HepG2 (cell line): ENCODE data around the gene CACNA1G. TPM values are rescaled to one million over a fixed set of nuclear protein-coding genes. Genes with fewer than 3 reads are reported as not detected.

Experiments
- CC2D1A ChIP-seq: sonication (generic); formaldehyde crosslinking; IDR thresholded peaks from 2 replicates; pipeline ENCODE4 v1.8.1; 2023; ENCODE audit warnings: mild to moderate bottlenecking, missing genetic modification reagents
- GZF1 ChIP-seq: sonication (generic); formaldehyde crosslinking; IDR thresholded peaks from 2 replicates; pipeline ENCODE4 v1.5.1; 2020; ENCODE audit warnings: mild to moderate bottlenecking, missing genetic modification reagents
- HMGA1 ChIP-seq: sonication (generic); formaldehyde crosslinking; conservative IDR thresholded peaks from 2 replicates; pipeline ENCODE4 v1.4.0; 2020; ENCODE audit warnings: missing genetic modification reagents
- MIER3 ChIP-seq: IDR thresholded peaks from 2 replicates; pipeline ENCODE4 v1.6.1; 2016; ENCODE audit warnings: missing compliant biosample characterization, borderline replicate concordance
- MIXL1 ChIP-seq: IDR thresholded peaks from 2 replicates; pipeline ENCODE4 v1.6.1; 2016
- MLLT10 ChIP-seq: sonication (generic); formaldehyde crosslinking; IDR thresholded peaks from 2 replicates; pipeline ENCODE4 v1.4.0; 2020; ENCODE audit warnings: missing genetic modification reagents
- NCOA2 ChIP-seq: sonication (generic); formaldehyde crosslinking; IDR thresholded peaks from 2 replicates; pipeline ENCODE4 v1.8.0; 2022; ENCODE audit warnings: inconsistent platforms
- PAX8 ChIP-seq: sonication (generic); formaldehyde crosslinking; IDR thresholded peaks from 2 replicates; pipeline ENCODE4 v1.8.0; 2022; ENCODE audit warnings: mild to moderate bottlenecking, missing genetic modification reagents, borderline replicate concordance
- PRMT3 ChIP-seq: sonication (generic); formaldehyde crosslinking; IDR thresholded peaks from 2 replicates; pipeline ENCODE4 v1.8.1; 2022; ENCODE audit warnings: low read depth, mild to moderate bottlenecking, moderate library complexity, missing genetic modification reagents, borderline replicate concordance
- RFX5 ChIP-seq: IDR thresholded peaks from 2 replicates; pipeline ENCODE4 v1.6.1; 2011; ENCODE audit warnings: low read depth, low read length, improper control_type of control experiment
- SNAPC2 ChIP-seq: sonication (generic); formaldehyde crosslinking; IDR thresholded peaks from 2 replicates; pipeline ENCODE4 v1.8.1; 2022; ENCODE audit warnings: mild to moderate bottlenecking, missing genetic modification reagents
- TCF7L2 ChIP-seq: IDR thresholded peaks from 2 replicates; pipeline ENCODE4 v1.6.1; 2011; ENCODE audit warnings: mild to moderate bottlenecking, low read depth, low read length, moderate library complexity
- TMF1 ChIP-seq: sonication (generic); formaldehyde crosslinking; IDR thresholded peaks from 2 replicates; pipeline ENCODE4 v1.8.1; 2022; ENCODE audit warnings: low read depth, missing genetic modification reagents
- ZNF260 ChIP-seq: sonication (generic); formaldehyde crosslinking; IDR thresholded peaks from 2 replicates; pipeline ENCODE4 v1.4.0; 2020; ENCODE audit warnings: missing genetic modification reagents, low read depth, mild to moderate bottlenecking, borderline replicate concordance
- ZNF282 ChIP-seq: fragments of 450-650 bp; IDR thresholded peaks from 2 replicates; pipeline ENCODE4 v1.6.1; 2018; ENCODE audit not compliant: partially characterized antibody
- ZNF33B ChIP-seq: sonication (generic); formaldehyde crosslinking; IDR thresholded peaks from 2 replicates; pipeline ENCODE4 v1.5.1; 2020; ENCODE audit warnings: mild to moderate bottlenecking, missing genetic modification reagents
- ZNF431 ChIP-seq: sonication (generic); formaldehyde crosslinking; IDR thresholded peaks from 2 replicates; pipeline ENCODE4 v1.9.0; 2022; ENCODE audit warnings: missing genetic modification reagents, low read depth, mild to moderate bottlenecking, borderline replicate concordance
- ZNF724P ChIP-seq: sonication (generic); formaldehyde crosslinking; IDR thresholded peaks from 2 replicates; pipeline ENCODE4 v1.8.0; 2022; ENCODE audit warnings: missing genetic modification reagents, borderline replicate concordance
- ZSCAN30 ChIP-seq: sonication (generic); formaldehyde crosslinking; IDR thresholded peaks from 2 replicates; pipeline ENCODE4 v1.5.0; 2020; ENCODE audit warnings: mild to moderate bottlenecking, missing genetic modification reagents
- polyA plus RNA-seq, 8 experiments: library from polyadenylated mRNA; depleted of rRNA in 3 of 8; stranded (reverse) in 7 of 8; unstranded in 1 of 8; fragments of >200 nt; fragmentation: Illumina TruSeq in 4 of 8; extraction: Trizol in 4 of 8; gene quantifications; 2 replicates each; pipeline versions ENCODE4 v1.2.1 to v1.2.3, GENCODE V29; 2011 to 2016; ENCODE audit warnings: low read depth in 4 of 8, missing spikeins in 1 of 8, mixed read lengths in 1 of 8; ENCODE audit not compliant: insufficient read depth in 1 of 8
- total RNA-seq, 5 experiments: library from RNA; depleted of rRNA; stranded (reverse); fragments of >200 nt; fragmentation: Illumina TruSeq; extraction: Trizol; gene quantifications; 2 replicates each; pipeline ENCODE4 v1.2.3, GENCODE V29; 2016; ENCODE audit warnings: low read depth in 1 of 5
- TF ChIP-seq, protein P1 (sequence below): sonication (generic); formaldehyde crosslinking; IDR thresholded peaks from 2 replicates; pipeline ENCODE4 v1.5.0; 2020; ENCODE audit warnings: mild to moderate bottlenecking, missing genetic modification reagents
- TF ChIP-seq, protein P2 (sequence below): IDR thresholded peaks from 2 replicates; pipeline ENCODE4 v1.6.1; 2016; ENCODE audit warnings: low read depth
- TF ChIP-seq, protein P3 (sequence below): sonication (generic); formaldehyde crosslinking; IDR thresholded peaks from 2 replicates; pipeline ENCODE4 v1.4.0; 2020; ENCODE audit warnings: low read depth, missing genetic modification reagents
- TF ChIP-seq, protein P4 (sequence below): sonication (generic); formaldehyde crosslinking; IDR thresholded peaks from 2 replicates; pipeline ENCODE4 v1.9.0; 2021; ENCODE audit warnings: missing genetic modification reagents, mild to moderate bottlenecking, borderline replicate concordance

CACNA1G gene
- total and polyA plus RNA-seq, 2 of the 13 experiments (the other 11 are each of a cell fraction or from before 2014, with no cell fraction given), result 0.02 TPM; not detected in 1

DNA sequence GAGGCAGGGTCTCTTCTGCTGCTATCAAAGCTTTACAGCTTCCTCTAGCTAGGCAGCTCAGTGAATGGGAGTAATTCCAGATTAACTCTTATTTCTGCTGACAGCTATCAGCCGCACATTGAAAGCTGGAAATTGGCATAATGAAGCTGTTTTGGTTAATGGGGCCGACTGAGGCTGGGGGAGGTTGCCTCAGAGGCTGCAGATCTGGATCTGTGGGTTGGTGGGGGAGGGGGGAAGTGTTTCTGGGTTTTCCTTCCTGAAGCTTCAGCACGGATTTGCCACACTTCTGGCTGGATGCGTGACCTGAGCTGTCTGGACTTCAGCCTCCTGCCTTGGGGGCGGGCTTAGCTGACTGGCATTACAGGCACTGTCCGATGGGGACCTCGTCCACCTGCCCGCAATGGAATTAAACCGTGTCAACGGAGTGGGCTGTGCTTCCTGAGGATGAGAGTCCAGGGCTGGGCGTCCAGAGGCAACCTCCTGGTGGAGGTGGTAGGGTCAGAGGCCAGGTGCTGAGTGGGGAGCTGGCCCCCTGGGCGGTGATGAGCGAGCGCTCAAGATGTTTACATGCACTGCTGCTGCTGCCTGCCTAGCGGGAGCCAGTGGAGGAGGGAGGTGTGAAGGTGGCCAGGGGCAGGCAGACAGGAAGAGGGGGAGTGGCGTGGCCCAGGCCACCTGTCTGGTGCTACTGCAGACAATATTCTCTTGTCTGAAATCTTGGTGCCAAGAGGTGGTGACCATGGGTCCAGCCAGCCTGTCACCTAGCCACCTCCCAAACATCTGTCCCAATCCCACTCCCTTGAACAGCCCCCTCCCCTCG, 67.5 kb downstream of the CACNA1G start (continued):
- TF ChIP-seq GZF1 (CRISPR knock-in tag) (0 out of 2 replicates have a peak, but pooled peaks have one; percentile 71), PRMT3 (CRISPR knock-in tag) (no peak), SNAPC2 (CRISPR knock-in tag) (peak; percentile 91; the same call in 1 of the 2 replicates), TMF1 (peak; percentile 66; the same call in 1 of the 2 replicates), TCF7L2 (no peak), ZSCAN30 (CRISPR knock-in tag) (no peak), ZNF724P (CRISPR knock-in tag) (0 out of 2 replicates have a peak, but pooled peaks have one; percentile 1), RFX5 (no peak), NCOA2 (no peak), MIER3 (peak; percentile 56; the same call in 1 of the 2 replicates), HMGA1 (no peak), PAX8 (CRISPR knock-in tag) (no peak), ZNF282 (no peak), ZNF431 (CRISPR knock-in tag) (peak; percentile 94), CC2D1A (no peak), ZNF260 (CRISPR knock-in tag) (no peak), MIXL1 (CRISPR knock-in tag) (no peak), MLLT10 (CRISPR knock-in tag) (no peak), ZNF33B (CRISPR knock-in tag) (no peak)
- TF ChIP-seq, protein P1, sequence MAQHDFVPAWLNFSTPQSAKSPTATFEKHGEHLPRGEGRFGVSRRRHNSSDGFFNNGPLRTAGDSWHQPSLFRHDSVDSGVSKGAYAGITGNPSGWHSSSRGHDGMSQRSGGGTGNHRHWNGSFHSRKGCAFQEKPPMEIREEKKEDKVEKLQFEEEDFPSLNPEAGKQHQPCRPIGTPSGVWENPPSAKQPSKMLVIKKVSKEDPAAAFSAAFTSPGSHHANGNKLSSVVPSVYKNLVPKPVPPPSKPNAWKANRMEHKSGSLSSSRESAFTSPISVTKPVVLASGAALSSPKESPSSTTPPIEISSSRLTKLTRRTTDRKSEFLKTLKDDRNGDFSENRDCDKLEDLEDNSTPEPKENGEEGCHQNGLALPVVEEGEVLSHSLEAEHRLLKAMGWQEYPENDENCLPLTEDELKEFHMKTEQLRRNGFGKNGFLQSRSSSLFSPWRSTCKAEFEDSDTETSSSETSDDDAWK (CRISPR knock-in tag), result no peak
- TF ChIP-seq, protein P2, sequence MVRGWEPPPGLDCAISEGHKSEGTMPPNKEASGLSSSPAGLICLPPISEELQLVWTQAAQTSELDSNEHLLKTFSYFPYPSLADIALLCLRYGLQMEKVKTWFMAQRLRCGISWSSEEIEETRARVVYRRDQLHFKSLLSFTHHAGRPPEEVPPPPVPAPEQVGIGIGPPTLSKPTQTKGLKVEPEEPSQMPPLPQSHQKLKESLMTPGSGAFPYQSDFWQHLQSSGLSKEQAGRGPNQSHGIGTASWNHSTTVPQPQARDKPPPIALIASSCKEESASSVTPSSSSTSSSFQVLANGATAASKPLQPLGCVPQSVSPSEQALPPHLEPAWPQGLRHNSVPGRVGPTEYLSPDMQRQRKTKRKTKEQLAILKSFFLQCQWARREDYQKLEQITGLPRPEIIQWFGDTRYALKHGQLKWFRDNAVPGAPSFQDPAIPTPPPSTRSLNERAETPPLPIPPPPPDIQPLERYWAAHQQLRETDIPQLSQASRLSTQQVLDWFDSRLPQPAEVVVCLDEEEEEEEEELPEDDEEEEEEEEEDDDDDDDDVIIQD, result peak; percentile 46
- TF ChIP-seq, protein P3, sequence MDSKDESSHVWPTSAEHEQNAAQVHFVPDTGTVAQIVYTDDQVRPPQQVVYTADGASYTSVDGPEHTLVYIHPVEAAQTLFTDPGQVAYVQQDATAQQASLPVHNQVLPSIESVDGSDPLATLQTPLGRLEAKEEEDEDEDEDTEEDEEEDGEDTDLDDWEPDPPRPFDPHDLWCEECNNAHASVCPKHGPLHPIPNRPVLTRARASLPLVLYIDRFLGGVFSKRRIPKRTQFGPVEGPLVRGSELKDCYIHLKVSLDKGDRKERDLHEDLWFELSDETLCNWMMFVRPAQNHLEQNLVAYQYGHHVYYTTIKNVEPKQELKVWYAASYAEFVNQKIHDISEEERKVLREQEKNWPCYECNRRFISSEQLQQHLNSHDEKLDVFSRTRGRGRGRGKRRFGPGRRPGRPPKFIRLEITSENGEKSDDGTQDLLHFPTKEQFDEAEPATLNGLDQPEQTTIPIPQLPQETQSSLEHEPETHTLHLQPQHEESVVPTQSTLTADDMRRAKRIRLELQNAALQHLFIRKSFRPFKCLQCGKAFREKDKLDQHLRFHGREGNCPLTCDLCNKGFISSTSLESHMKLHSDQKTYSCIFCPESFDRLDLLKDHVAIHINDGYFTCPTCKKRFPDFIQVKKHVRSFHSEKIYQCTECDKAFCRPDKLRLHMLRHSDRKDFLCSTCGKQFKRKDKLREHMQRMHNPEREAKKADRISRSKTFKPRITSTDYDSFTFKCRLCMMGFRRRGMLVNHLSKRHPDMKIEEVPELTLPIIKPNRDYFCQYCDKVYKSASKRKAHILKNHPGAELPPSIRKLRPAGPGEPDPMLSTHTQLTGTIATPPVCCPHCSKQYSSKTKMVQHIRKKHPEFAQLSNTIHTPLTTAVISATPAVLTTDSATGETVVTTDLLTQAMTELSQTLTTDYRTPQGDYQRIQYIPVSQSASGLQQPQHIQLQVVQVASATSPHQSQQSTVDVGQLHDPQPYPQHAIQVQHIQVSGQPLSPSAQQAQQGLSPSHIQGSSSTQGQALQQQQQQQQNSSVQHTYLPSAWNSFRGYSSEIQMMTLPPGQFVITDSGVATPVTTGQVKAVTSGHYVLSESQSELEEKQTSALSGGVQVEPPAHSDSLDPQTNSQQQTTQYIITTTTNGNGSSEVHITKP (CRISPR knock-in tag), result no peak
- TF ChIP-seq, protein P4, sequence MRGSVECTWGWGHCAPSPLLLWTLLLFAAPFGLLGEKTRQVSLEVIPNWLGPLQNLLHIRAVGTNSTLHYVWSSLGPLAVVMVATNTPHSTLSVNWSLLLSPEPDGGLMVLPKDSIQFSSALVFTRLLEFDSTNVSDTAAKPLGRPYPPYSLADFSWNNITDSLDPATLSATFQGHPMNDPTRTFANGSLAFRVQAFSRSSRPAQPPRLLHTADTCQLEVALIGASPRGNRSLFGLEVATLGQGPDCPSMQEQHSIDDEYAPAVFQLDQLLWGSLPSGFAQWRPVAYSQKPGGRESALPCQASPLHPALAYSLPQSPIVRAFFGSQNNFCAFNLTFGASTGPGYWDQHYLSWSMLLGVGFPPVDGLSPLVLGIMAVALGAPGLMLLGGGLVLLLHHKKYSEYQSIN, result no peak
